Measurements from ENCODE around the gene SCN3A. TPM values are rescaled to one million over a fixed set of nuclear protein-coding genes. Genes with fewer than 3 reads are reported as not detected.

SCN3A gene
- total RNA-seq, 1 donor from 2014 or later: 1.4 TPM

DNA sequence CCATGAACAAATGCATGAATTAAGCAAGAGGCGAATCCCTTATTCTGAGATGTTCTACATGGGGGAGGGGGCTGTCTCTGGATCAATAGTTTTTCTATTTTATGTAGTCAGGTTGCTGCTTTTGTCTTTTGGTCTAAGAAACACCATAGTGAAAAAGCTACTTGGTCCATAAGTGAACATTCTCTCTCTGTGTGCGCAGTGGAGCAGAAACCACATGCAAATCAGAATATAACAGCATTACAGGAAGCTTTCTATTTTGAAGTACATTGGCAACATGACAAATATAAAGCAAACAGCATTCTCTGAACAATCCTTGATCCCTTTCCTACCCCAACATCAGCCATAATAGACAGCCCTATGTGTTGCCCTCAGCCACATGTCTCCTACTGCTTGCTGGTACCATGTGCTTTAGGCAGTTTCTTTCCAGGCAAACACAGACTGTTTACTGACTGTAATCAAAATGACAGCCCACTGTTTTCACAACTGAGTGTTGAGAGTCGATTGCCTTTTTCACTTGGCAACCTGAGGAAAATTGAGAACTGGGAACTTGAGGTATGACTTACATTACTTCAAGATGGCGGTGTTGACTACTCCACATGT is 10.6 kb downstream of the SCN3A start:
- H3K27ac Mint-ChIP-seq (ENCODE audit: unreplicated experiment): no peak overlapping the region
- no peak for DNase-seq (ENCODE audit: low read depth)

DNA sequence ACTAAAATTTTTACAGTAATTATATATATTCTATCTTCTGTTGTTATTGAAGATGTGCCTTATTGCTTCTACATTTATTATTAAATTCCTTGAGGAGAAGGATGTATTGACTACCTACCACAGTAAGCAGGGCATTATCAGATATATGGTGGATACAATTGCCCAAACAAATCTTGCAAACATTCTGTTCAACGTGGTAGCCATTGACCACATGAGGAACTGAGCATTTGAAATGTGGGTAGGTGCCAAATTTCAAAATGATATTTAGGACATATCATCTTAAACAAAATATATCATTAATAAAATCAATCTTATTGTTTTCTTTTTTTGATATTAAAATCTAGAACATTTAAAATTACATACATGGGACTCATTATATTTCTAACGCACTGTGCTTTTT is 11.1 kb downstream of the SCN3A start:
- Histone ChIP-seq H3K27me3 (ENCODE audit: insufficient read depth, low read length) (no peaks in the 10 kb centered on the region), H3K4me1 (ENCODE audit: insufficient read depth, low read length) (no peaks in the 10 kb centered on the region), H3K27ac (ENCODE audit: low read depth, low read length) (no peak overlapping the region), H4K20me1 (ENCODE audit: insufficient read depth, low read length) (no peaks in the 10 kb centered on the region), H3K4me2 (ENCODE audit: low read length) (no peak overlapping the region), H3K9me3 (ENCODE audit: insufficient read depth, low read depth, low read length) (no peaks in the 10 kb centered on the region), H3K79me2 (ENCODE audit: insufficient read depth, low read length) (no peaks in the 10 kb centered on the region), H3K4me3 (ENCODE audit: insufficient read depth, low read depth, low read length) (no peak overlapping the region), H3K9ac (ENCODE audit: low read length) (no peak overlapping the region), H2AFZ (ENCODE audit: low read depth, low read length) (no peak overlapping the region), H3K36me3 (ENCODE audit: insufficient read depth, low read length) (no peaks in the 10 kb centered on the region)
- Mint-ChIP-seq H3K4me1 (ENCODE audit: low read depth, unreplicated experiment) (peaks cover 2% of the 10 kb centered on the region), H3K27ac (ENCODE audit: unreplicated experiment) (no peak overlapping the region), H3K36me3 (ENCODE audit: low read depth, unreplicated experiment) (no peaks in the 10 kb centered on the region), H3K27me3 (ENCODE audit: low read depth, unreplicated experiment) (no peaks in the 10 kb centered on the region), H3K9me3 (ENCODE audit: unreplicated experiment) (no peaks in the 10 kb centered on the region), H3K4me3 (ENCODE audit: unreplicated experiment) (no peak overlapping the region)
- DNase-seq (ENCODE audit: low read depth) (no peak), FAIRE-seq (no peak)
- TF ChIP-seq, protein P1, sequence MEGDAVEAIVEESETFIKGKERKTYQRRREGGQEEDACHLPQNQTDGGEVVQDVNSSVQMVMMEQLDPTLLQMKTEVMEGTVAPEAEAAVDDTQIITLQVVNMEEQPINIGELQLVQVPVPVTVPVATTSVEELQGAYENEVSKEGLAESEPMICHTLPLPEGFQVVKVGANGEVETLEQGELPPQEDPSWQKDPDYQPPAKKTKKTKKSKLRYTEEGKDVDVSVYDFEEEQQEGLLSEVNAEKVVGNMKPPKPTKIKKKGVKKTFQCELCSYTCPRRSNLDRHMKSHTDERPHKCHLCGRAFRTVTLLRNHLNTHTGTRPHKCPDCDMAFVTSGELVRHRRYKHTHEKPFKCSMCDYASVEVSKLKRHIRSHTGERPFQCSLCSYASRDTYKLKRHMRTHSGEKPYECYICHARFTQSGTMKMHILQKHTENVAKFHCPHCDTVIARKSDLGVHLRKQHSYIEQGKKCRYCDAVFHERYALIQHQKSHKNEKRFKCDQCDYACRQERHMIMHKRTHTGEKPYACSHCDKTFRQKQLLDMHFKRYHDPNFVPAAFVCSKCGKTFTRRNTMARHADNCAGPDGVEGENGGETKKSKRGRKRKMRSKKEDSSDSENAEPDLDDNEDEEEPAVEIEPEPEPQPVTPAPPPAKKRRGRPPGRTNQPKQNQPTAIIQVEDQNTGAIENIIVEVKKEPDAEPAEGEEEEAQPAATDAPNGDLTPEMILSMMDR (IDR thresholded peaks at IDR 0.05; ENCODE audit: insufficient read depth, low read depth, low read length): no peak
- no peak for TF ChIP-seq EZH2 (IDR thresholded peaks at IDR 0.05; ENCODE audit: insufficient read depth, low read length)

More for the DNA sequence above, 10.6 kb downstream of the SCN3A start:
- Histone ChIP-seq H3K9me3 (ENCODE audit: insufficient read depth, low read depth, low read length) (no peaks in the 10 kb centered on the region), H3K4me3 (ENCODE audit: insufficient read depth, low read depth, low read length) (no peak overlapping the region), H3K4me2 (ENCODE audit: low read length) (no peak overlapping the region), H3K27me3 (ENCODE audit: insufficient read depth, low read length) (no peaks in the 10 kb centered on the region), H2AFZ (ENCODE audit: low read depth, low read length) (no peak overlapping the region), H3K36me3 (ENCODE audit: insufficient read depth, low read length) (no peaks in the 10 kb centered on the region), H3K79me2 (ENCODE audit: insufficient read depth, low read length) (no peaks in the 10 kb centered on the region), H4K20me1 (ENCODE audit: insufficient read depth, low read length) (no peaks in the 10 kb centered on the region), H3K27ac (ENCODE audit: low read depth, low read length) (no peak overlapping the region), H3K9ac (ENCODE audit: low read length) (no peak overlapping the region), H3K4me1 (ENCODE audit: insufficient read depth, low read length) (no peaks in the 10 kb centered on the region)
- FAIRE-seq: no peak
- Mint-ChIP-seq H3K27me3 (ENCODE audit: low read depth, unreplicated experiment) (no peaks in the 10 kb centered on the region), H3K4me3 (ENCODE audit: unreplicated experiment) (no peak overlapping the region), H3K4me1 (ENCODE audit: low read depth, unreplicated experiment) (peaks cover 2% of the 10 kb centered on the region), H3K9me3 (ENCODE audit: unreplicated experiment) (no peaks in the 10 kb centered on the region), H3K36me3 (ENCODE audit: low read depth, unreplicated experiment) (no peaks in the 10 kb centered on the region)
- no peak for TF ChIP-seq EZH2 (IDR thresholded peaks at IDR 0.05; ENCODE audit: insufficient read depth, low read length)
- TF ChIP-seq, protein P1 (IDR thresholded peaks at IDR 0.05; ENCODE audit: insufficient read depth, low read depth, low read length): no peak

DNA sequence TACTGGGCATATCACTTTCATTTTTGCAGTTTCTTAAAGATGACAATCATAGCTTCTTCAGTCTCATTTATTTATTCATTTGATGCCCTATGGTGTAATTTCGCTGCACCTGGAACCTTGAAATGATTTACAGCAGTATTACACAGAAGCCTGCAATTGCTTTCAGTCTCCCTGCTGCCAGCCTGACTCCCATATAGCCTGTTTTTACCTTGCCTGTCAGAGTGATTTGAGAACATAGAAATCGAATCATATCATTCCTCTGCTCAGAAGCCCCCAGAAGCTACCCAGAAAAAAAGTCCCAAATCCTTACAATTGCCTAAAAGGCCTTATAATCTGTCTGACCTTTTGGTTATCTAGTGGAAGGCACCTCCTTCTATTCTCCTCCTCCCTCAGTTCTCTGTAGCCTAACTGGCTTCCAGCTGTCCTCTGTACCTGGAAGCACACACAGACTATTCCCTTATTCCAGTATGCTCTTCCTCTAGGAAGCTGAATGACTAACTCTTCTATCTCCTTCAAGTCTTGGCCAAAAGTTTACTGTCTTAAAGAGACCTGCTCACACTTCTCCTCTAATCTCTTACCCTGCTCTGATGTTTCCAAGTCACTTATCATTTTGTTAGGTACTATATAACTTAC is 12.6 kb downstream of the SCN3A start:
- TF ChIP-seq, protein P1 (IDR thresholded peaks at IDR 0.05; ENCODE audit: insufficient read depth, low read depth, low read length): no peak
- TF ChIP-seq EZH2 (IDR thresholded peaks at IDR 0.05; ENCODE audit: insufficient read depth, low read length): no peak
- Histone ChIP-seq H3K9ac (ENCODE audit: low read length) (no peak overlapping the region), H3K4me3 (ENCODE audit: insufficient read depth, low read depth, low read length) (no peak overlapping the region), H3K4me1 (ENCODE audit: insufficient read depth, low read length) (no peaks in the 10 kb centered on the region), H3K9me3 (ENCODE audit: insufficient read depth, low read depth, low read length) (no peaks in the 10 kb centered on the region), H3K27me3 (ENCODE audit: insufficient read depth, low read length) (no peaks in the 10 kb centered on the region), H3K4me2 (ENCODE audit: low read length) (no peak overlapping the region), H3K79me2 (ENCODE audit: insufficient read depth, low read length) (no peaks in the 10 kb centered on the region), H2AFZ (ENCODE audit: low read depth, low read length) (no peak overlapping the region), H3K27ac (ENCODE audit: low read depth, low read length) (no peak overlapping the region), H4K20me1 (ENCODE audit: insufficient read depth, low read length) (no peaks in the 10 kb centered on the region), H3K36me3 (ENCODE audit: insufficient read depth, low read length) (no peaks in the 10 kb centered on the region)
- DNase-seq (ENCODE audit: low read depth) (no peak), FAIRE-seq (no peak)
- no peaks in the 10 kb centered on the region for H3K36me3 Mint-ChIP-seq (ENCODE audit: low read depth, unreplicated experiment)
- H3K27ac Mint-ChIP-seq (ENCODE audit: unreplicated experiment): no peak overlapping the region
- H3K4me3 Mint-ChIP-seq (ENCODE audit: unreplicated experiment): no peak overlapping the region
- no peaks in the 10 kb centered on the region for H3K27me3 Mint-ChIP-seq (ENCODE audit: low read depth, unreplicated experiment)
- no peaks in the 10 kb centered on the region for H3K9me3 Mint-ChIP-seq (ENCODE audit: unreplicated experiment)
- peaks cover 2% of the 10 kb centered on the region for H3K4me1 Mint-ChIP-seq (ENCODE audit: low read depth, unreplicated experiment)
